ENCODE results near the gene NAP1L5.

DNA sequence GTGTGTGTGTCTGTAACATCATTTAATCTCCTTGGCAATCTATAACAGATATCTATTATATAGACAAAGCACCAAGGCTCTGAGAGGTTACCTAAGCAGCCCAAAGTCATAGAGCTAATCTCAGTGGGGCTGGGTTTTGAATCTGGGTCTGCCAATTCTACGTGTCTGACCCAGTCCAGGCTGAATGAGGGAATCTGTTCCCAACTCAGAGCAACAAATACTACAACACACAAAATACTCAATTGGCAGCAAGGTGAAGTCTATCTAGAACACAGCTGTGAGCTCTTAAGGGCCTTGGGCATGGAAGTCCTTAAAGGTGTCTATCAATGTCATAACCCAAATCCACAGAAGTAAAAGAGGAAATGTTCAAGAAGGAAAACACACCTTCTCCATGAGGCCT lies 47.5 kb upstream of the NAP1L5 start:
- TF ChIP-seq, protein P1, sequence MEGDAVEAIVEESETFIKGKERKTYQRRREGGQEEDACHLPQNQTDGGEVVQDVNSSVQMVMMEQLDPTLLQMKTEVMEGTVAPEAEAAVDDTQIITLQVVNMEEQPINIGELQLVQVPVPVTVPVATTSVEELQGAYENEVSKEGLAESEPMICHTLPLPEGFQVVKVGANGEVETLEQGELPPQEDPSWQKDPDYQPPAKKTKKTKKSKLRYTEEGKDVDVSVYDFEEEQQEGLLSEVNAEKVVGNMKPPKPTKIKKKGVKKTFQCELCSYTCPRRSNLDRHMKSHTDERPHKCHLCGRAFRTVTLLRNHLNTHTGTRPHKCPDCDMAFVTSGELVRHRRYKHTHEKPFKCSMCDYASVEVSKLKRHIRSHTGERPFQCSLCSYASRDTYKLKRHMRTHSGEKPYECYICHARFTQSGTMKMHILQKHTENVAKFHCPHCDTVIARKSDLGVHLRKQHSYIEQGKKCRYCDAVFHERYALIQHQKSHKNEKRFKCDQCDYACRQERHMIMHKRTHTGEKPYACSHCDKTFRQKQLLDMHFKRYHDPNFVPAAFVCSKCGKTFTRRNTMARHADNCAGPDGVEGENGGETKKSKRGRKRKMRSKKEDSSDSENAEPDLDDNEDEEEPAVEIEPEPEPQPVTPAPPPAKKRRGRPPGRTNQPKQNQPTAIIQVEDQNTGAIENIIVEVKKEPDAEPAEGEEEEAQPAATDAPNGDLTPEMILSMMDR (tag by site-specific recombination; IDR thresholded peaks at IDR 0.05), result no peak
- TF ChIP-seq YY1 (tag by site-specific recombination; IDR thresholded peaks at IDR 0.05) (no peak), MEIS1 (CRISPR knock-in tag; IDR thresholded peaks at IDR 0.05; ENCODE audit: borderline replicate concordance) (no peak), ZNF133 (tag by site-specific recombination; IDR thresholded peaks at IDR 0.05) (no peak), ZNF830 (tag by site-specific recombination; IDR thresholded peaks at IDR 0.05; ENCODE audit: low read depth) (no peak)
- TF ChIP-seq, protein P2, sequence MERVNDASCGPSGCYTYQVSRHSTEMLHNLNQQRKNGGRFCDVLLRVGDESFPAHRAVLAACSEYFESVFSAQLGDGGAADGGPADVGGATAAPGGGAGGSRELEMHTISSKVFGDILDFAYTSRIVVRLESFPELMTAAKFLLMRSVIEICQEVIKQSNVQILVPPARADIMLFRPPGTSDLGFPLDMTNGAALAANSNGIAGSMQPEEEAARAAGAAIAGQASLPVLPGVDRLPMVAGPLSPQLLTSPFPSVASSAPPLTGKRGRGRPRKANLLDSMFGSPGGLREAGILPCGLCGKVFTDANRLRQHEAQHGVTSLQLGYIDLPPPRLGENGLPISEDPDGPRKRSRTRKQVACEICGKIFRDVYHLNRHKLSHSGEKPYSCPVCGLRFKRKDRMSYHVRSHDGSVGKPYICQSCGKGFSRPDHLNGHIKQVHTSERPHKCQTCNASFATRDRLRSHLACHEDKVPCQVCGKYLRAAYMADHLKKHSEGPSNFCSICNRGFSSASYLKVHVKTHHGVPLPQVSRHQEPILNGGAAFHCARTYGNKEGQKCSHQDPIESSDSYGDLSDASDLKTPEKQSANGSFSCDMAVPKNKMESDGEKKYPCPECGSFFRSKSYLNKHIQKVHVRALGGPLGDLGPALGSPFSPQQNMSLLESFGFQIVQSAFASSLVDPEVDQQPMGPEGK (tag by site-specific recombination; IDR thresholded peaks at IDR 0.05), result no peak
